NCI-H69 (cell line): ENCODE measurements around the gene SNTG2.

Source experiments
- DNase-seq: peaks from one replicate; lab custom pipeline; 2025; lab: John Stamatoyannopoulos, UW

The SNTG2 gene

GRCh38 chr2:953975-954686 is 3.5 kb downstream of the SNTG2 start:
- DNase-seq, result no peak

DNA sequence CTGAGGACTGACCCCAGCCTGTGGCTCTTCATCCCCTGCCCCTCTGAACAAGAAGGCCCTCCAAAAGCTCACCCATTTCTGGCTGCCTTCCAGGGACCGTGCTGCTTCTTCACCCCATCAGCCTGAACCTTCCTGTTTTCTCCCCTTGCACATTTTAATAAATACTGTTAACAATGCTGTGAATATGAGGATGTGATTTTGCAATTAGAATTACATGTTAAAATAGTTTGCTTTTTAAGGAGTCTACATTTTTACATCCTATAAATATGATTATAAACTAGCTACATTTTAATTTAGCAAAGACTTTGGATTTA is 4.0 kb downstream of the SNTG2 start:
- DNase-seq, result no peak

DNA sequence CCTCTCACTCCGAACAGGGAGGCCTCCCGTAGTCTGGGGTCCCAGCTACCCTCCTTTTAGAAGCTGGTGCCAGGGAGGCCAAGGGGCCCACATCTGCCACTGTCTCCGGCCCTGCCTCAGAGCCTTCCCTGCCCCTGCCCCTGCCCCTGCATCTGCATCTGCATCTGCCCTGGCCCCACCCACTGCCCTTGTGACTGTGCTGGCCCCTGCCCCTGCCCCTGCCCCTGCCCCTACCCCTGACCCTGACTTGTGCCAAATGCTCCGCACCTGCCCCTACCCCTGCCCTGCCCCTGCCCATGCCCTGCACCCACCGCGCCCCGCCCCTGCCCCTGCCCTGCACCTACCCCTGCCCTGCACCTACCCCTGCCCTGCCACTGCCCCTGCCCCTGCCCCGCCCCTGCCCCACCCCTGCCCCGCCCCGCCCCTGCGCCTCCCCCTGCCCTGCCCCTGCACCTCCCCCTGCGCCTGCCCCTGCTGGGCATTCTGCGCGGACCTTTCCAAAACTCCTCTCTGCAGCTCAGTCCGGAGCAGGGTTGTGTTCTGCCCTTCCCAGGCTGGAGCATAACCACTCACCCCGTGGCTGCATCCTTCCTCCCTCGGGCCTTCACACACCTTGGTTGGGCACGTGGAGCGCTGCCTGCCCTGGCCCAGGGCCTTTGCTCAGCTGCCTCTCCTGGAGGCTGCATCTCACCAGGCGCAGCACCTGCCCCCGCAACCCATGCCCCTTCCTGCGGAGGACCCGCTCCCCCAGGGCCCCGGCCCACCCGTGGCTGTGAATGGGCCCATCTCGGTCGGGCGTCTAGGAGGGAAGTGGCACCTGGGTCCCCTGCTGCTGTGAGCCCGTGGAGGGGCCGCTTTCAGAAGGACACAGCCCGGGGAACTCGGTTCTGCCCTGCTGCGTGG is 5.4 kb downstream of the SNTG2 start:
- DNase-seq, result no peak

DNA sequence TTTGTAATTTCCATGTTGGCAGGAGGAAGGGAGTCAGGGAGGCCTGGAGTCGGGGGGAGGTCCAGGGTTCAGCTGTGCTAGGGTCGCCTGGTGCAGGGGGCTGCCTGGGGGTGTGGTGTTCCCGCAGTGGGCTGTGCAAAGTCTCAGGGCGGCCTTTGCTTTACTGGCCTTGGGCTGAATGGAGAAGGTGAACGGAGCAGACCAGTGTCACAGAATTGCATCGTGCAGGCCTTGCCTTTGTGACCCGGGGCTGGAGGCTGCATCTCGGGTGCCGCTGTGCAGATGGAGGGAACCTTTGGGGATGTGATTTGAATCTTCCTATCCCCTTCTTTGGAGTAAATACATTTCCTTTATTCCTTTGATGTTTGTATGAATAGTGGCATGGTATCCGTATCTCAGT is 8.8 kb downstream of the SNTG2 start:
- no peak for DNase-seq

DNA sequence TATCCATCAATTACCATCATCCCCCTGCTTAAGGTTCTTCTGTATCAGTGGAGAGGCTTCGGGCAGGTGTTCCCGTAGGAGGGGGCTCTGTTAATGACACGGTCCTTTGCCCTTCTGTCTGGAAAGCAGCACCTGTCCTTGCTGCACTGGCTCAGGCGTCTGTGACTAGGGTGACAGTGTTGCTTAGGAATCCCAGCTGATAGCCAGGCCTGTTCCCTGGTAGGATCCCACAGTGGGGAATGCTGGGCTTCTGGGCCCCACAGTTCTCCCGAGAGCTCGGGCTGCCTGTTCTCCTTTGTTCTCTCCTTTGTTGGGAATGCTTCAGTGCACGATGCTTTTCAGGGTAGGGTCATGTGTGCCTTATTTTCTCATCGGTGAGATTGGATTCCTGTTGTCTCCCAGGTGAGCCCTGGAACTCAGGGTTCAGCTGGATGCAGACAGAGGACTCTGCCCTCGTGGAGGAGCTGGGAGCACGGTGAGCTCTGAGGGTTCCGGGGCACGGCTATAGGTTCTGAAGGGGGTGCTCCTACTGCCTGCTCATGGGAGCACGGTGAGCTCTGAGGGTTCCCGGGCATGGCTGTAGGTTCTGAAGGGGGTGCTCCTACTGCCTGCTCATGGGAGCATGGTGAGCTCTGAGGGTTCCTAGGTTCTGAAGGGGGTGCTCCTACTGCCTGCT is 9.6 kb downstream of the SNTG2 start:
- no peak for DNase-seq

DNA sequence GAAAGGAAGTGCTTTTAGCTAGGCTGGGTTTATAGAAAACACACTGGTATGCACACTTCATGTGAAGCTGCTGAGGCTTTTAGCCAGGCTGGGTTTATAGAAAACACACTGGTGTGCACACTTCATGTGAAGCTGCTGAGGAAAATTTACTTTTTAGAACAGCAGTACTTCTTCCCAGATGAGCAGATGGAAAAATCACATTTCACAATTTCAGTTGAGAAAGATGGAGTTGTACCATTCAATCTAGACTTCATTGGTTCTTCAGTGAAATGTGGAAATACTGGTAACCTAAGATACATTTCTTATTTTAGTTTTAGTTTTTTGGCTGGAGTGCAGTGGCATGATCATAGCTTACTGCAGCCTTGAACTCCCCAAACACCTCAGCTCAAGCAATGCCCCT is 11.1 kb downstream of the SNTG2 start:
- no peak for DNase-seq

- DNase-seq, result no peak
Observed at GRCh38 chr2:963876-964275, 13.2 kb downstream of the SNTG2 start.

GRCh38 chr2:964562-964961 is 13.9 kb downstream of the SNTG2 start:
- DNase-seq, result no peak

- DNase-seq, result no peak
Observed at GRCh38 chr2:965640-966147, 15.0 kb downstream of the SNTG2 start.

DNA sequence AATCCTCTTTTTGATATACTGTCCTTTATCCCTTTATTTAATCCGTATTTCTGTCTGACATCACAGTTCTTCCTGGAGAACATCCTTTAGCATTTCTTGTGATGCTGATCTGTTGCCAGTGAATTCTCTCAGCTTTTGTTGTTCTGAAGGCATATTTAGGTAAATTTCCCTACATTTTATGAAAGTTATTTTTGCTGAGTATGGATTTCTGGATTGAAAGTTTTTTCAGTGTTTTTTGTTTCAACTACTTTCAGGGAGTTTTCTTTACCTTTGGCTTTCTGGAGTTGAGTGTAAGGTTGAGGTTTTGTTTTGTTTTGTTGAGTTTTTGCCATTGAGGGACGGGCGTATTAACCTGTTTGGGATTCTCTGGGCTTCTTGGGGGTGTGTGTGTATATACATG is 22.5 kb downstream of the SNTG2 start:
- no peak for DNase-seq

DNA sequence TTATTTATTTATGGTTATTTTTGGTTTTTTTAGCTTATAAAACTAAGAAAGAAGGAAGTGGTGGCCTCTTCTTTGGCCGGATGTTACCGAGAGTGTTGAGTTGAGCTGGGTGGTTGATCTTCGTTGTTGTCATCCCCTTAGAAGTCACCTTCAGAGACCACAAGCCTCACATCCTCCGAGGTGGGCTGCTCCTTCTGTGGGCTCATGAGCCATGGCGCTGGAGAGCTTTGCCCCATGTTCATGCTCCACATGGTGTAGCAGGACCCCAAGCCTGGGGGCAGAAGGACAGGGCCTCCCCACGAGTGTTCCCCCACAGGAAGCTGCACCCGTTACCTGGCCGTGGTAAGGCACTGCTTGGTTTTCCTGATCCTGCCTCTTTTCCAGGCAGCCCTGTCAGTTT is 23.4 kb downstream of the SNTG2 start:
- DNase-seq, result no peak

GRCh38 chr2:974502-974901 is 23.9 kb downstream of the SNTG2 start:
- DNase-seq, result no peak

GRCh38 chr2:975095-975494 is 24.4 kb downstream of the SNTG2 start:
- no peak for DNase-seq

DNA sequence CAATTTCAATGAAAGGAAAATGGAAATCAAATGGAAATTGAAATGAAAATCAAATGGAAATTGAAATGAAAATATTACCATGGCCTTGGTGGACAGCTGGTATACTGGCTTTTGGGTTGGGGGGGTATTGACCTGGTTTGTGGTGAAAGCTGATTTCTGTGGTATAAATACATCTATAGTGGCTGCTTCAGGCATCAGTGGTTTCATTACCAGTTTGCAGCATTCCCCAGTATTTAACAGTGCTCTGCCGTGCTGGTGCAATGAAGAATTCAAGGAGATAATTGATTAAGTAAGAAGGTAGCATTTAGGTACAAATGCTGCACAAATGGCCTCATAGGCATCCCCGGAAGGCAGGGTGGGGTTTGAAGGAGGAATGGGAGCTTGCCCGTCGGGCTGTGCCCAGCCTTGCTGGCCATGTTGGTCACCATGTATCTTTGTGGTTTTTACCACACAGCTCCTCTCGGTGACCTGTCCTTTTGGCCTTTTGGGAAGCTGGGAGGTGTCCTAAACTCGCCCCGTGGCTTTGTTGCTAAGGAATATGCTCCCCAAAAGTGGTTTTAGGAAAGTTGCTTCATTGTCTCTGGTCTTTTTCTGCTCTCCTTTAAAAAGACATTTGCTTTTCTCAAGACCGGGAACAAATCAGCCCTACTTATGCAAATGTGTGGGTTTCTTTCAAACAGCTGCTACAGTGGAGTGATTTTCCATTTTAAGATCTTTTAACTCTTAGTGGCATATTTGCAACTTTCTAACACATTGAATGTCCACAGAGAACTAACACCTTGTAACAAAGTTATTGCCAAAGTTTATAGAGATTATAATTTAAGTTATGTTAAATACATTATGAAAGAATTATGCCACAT is 28.6 kb downstream of the SNTG2 start:
- no peak for DNase-seq

DNA sequence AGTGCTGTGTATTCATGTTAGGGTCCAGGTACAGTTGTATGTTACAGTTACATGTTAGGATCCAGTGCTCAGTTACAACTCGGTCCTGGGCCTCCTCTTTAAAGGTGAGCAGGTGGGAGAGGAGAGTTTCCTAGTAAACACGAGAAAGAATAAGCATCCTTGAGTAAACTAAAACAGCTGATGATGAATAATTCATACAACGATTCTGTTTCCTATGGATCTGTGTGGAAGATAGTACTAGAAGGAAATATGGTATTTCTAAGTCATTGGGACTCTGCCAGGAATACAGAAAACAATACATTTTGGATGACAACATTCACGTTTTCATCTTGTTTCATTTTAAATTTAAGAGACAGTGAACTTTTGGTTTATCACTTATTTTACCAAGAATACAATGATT is 29.5 kb downstream of the SNTG2 start:
- no peak for DNase-seq

DNA sequence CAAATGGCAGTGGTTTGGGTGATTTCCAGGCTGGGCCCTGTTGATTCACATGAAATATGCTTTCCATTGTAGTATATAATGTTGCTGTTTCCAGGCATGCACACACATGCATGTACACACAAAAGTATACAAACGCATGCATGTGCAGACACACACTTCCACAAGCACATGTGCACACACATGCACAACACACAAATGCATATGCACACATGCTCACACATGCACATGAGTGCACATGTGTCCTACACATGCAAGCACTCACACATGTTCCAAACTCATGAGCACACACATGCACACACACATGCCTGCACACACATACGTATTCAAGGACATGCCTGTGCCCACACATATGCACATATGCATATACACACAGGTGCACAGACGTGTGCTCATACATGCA is 30.6 kb downstream of the SNTG2 start:
- DNase-seq, result no peak

GRCh38 chr2:981759-982158 is 31.1 kb downstream of the SNTG2 start:
- DNase-seq, result no peak

GRCh38 chr2:985317-985898 is 34.8 kb downstream of the SNTG2 start:
- no peak for DNase-seq

DNA sequence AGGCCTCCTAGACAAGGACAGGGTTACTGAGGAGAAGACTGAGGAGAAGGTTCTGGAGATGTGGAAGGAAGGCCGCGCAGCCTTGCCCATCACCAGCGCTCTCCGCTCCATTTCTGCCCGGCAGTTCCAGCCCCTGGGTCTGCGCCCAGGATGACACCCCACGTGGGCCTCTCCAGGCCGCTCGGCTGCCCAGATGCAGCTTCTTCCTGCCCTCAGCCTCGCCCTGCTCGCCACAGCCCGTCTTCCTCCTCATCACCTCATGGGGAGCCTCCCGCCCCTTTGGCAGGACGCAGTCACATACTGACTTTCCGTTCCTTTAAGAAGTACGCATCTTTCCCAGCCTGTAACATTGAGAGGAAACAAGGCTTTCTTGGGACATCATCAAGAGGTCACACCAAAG is 37.1 kb downstream of the SNTG2 start:
- DNase-seq, result no peak

DNA sequence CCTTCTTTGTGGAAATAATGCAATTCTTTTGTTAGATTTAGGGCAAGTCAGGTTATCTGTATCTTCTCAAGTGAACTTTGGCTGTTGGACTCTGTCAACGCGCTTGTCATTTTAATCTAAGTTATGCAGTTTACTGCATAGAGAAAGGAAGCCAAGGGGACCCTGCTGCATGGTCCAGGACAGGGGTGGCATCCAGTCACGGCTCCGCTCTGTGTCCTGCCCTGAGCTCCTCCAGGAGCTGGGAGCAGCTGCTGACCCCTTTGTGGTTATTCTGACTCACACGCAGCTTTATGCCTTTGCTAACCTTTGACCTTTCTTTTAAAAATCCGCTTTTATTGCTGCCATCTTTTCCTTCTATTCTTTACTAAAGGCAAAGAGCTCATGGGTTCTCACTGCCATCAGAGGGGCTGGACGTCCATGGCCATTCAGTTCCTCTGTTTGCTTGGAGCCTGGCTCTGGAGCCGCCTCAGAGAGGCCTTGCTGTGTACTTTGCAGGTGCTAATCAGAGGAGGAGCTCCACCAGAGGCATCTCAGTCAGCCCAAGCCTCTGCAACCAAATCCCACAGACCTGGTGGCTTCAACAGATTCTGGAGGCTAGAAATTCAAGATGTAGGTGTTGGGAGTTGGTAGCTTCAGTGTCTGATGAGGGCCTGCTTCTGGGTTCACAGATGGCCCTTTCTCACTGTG is 39.3 kb downstream of the SNTG2 start:
- no peak for DNase-seq

- no peak for DNase-seq
Observed at GRCh38 chr2:990970-991369, 40.3 kb downstream of the SNTG2 start.
